GM12878 (cell line): Measurements from ENCODE around the gene ADAT3. TPM values are rescaled to one million over a fixed set of nuclear protein-coding genes. Genes with fewer than 3 reads are reported as not detected.

Experiments
- ATAC-seq: fragments of 200-7000 bp; cut with Tn5 transposase; 3 replicates; pipeline ENCODE4 v1.9.1; 2020; ENCODE audit warnings: mild to moderate bottlenecking, moderate library complexity
- BruUV-seq: library from RNA; stranded (reverse); fragments of 400-500 nt; replicated peaks from 2 replicates; lab custom pipeline; 2021; lab: Mats Ljungman, UMichigan
- CTCF ChIA-PET: fragments of 300-600 bp; sonication (Branson Sonifier 250); formaldehyde crosslinking; extraction: SDS; loops from one replicate; lab custom pipeline; 2021; ENCODE audit warnings: inconsistent platforms; lab: Yijun Ruan, JAX
- POLR2A ChIA-PET: fragments of 350-600 bp; formaldehyde crosslinking; extraction: SDS; loops from one replicate; lab custom pipeline; 2021; ENCODE audit warnings: inconsistent platforms; lab: Charles Lee
- RAD21 ChIA-PET: fragments of 300-600 bp; sonication (Branson Sonifier 250); formaldehyde crosslinking; loops from one replicate; lab custom pipeline; 2023; ENCODE audit warnings: antibody characterized with exemption; ENCODE audit not compliant: unreplicated experiment; lab: Charles Lee
- SMC1A ChIA-PET: fragments of 300-600 bp; sonication (Branson Sonifier 250); formaldehyde crosslinking; loops from one replicate; lab custom pipeline; 2023; ENCODE audit not compliant: unreplicated experiment, uncharacterized antibody; lab: Charles Lee
- DNase-seq: peaks from one replicate; pipeline ENCODE4 v3.0.0-alpha.2; 2011; ENCODE audit warnings: low read depth, low spot score
- FAIRE-seq: peaks from 3 replicates; lab custom pipeline; 2011; peaks lifted over from hg19 to GRCh38; lab: Jason Lieb, UNC
- H2AFZ ChIP-seq: 2 replicates; pipeline ENCODE4 v1.6.0; 2011; ENCODE audit warnings: low read depth, low read length, control low read depth; ENCODE audit not compliant: control insufficient read depth
- H3K27ac ChIP-seq: 2 replicates; pipeline ENCODE4 v1.5.1; 2011; ENCODE audit warnings: control low read depth; ENCODE audit not compliant: control insufficient read depth, insufficient read depth
- H3K27me3 ChIP-seq, 2 experiments: replicated peaks in 1 of 2; 2 replicates each; pipeline versions ENCODE4 v1.6.0 to v1.6.1; 2011; ENCODE audit warnings: low read length in 1 of 2; ENCODE audit not compliant: control insufficient read depth in 2 of 2, insufficient read depth in 2 of 2
- H3K36me3 ChIP-seq, 2 experiments: 2 replicates each; pipeline ENCODE4 v1.5.1; 2011; ENCODE audit warnings: low read length in 1 of 2; ENCODE audit not compliant: control insufficient read depth in 2 of 2, insufficient read depth in 2 of 2
- H3K4me1 ChIP-seq: 2 replicates; pipeline ENCODE4 v1.6.1; 2011; ENCODE audit warnings: mild to moderate bottlenecking, low read length, moderate library complexity, mixed read lengths; ENCODE audit not compliant: control insufficient read depth, insufficient read depth
- H3K4me2 ChIP-seq: 2 replicates; pipeline ENCODE4 v1.6.0; 2011; ENCODE audit warnings: control low read depth; ENCODE audit not compliant: control insufficient read depth, insufficient read depth
- H3K4me3 ChIP-seq: fragments of 200-600 bp; sonication (generic); 2 replicates; pipeline ENCODE4 v1.5.1; 2016
- H3K79me2 ChIP-seq: 2 replicates; pipeline ENCODE4 v1.6.0; 2011; ENCODE audit warnings: low read length; ENCODE audit not compliant: control insufficient read depth, insufficient read depth
- H3K9ac ChIP-seq: 2 replicates; pipeline ENCODE4 v1.8.0; 2011; ENCODE audit warnings: low read length, control low read depth, mixed read lengths; ENCODE audit not compliant: control insufficient read depth, insufficient read depth
- H3K9me3 ChIP-seq: replicated peaks from 3 replicates; pipeline ENCODE4 v1.5.1; 2011; ENCODE audit warnings: mild to moderate bottlenecking, low read length; ENCODE audit not compliant: control insufficient read depth, insufficient read depth
- H4K20me1 ChIP-seq: 2 replicates; pipeline ENCODE4 v1.6.0; 2011; ENCODE audit not compliant: control insufficient read depth, insufficient read depth
- CBX3 ChIP-seq: fragments of 200-600 bp; sonication (generic); IDR thresholded peaks from 2 replicates; pipeline ENCODE4 v1.6.1; 2016; ENCODE audit warnings: low read depth, borderline replicate concordance
- GATAD2B ChIP-seq: fragments of 450-650 bp; conservative IDR thresholded peaks from 2 replicates; pipeline ENCODE4 v1.6.1; 2017; ENCODE audit warnings: low read depth, mild to moderate bottlenecking, moderate library complexity
- MYB ChIP-seq: fragments of 150-350 bp; IDR thresholded peaks from 2 replicates; pipeline ENCODE4 v1.6.1; 2014; ENCODE audit warnings: mild to moderate bottlenecking, low read depth, low read length, borderline replicate concordance
- POU2F2 ChIP-seq: IDR thresholded peaks from 3 replicates; pipeline ENCODE4 v1.6.1; 2011; ENCODE audit warnings: low read depth, mild to moderate bottlenecking, low read length, borderline replicate concordance
- RCOR1 ChIP-seq: conservative IDR thresholded peaks from 2 replicates; pipeline ENCODE4 v1.6.1; 2012; ENCODE audit warnings: low read depth, low read length, improper control_type of control experiment
- TBL1XR1 ChIP-seq: IDR thresholded peaks from 2 replicates; pipeline ENCODE4 v1.6.1; 2012; ENCODE audit warnings: low read depth, low read length, improper control_type of control experiment
- WGBS: methylation state at CpG from one replicate; pipeline ENCODE4 v1.1.6; 2016; ENCODE audit warnings: low lambda C conversion rate; ENCODE audit not compliant: insufficient replicate concordance, insufficient coverage; ENCODE audit errors: missing lambda C conversion rate; 5-methylcytosine and 5-hydroxymethylcytosine counted together
- in situ Hi-C: fragments of 300-500 bp; cut with MboI; formaldehyde crosslinking; loops from 9 replicates; pipeline ENCODE4 v1.14.3; 2018; ENCODE audit warnings: mixed read lengths
- intact Hi-C: fragments of 100-400 bp; cut with micrococcal nuclease; formaldehyde crosslinking; loops from one replicate; pipeline ENCODE4 v1.14.2; 2022; ENCODE audit not compliant: unreplicated experiment
- polyA plus RNA-seq, 11 experiments: library from polyadenylated mRNA; depleted of rRNA in 4 of 11; unstranded in 6 of 11; stranded (reverse) in 5 of 11; fragments of >200 nt; fragmentation: Nextera tagmentation in 4 of 11; fragmentation: Illumina TruSeq in 1 of 11; extraction: Ambion mirVana in 4 of 11; extraction: Trizol in 1 of 11; gene quantifications; 1 replicate in 1 of 11; 2 replicates in 10 of 11; pipeline versions ENCODE4 v1.2.1 to v1.2.3, GENCODE V29; 2011 to 2016; ENCODE audit warnings: inconsistent platforms in 2 of 11, missing spikeins in 2 of 11, low read depth in 1 of 11
- total RNA-seq, 4 experiments: library from RNA; depleted of rRNA in 3 of 4; stranded (reverse); fragments of >200 nt in 3 of 4; fragmentation: Illumina TruSeq in 1 of 4; extraction: Trizol in 1 of 4; gene quantifications; 2 replicates each; pipeline versions ENCODE4 v1.2.1 to v1.2.3, GENCODE V29; 2013 to 2021
- TF ChIP-seq, protein P1 (sequence below): fragments of 450-650 bp; formaldehyde crosslinking; IDR thresholded peaks from 2 replicates; pipeline ENCODE4 v1.4.0; 2020; ENCODE audit warnings: mild to moderate bottlenecking, moderate library complexity
- TF ChIP-seq, protein P2 (sequence below): fragments of 450-650 bp; conservative IDR thresholded peaks from 2 replicates; pipeline ENCODE4 v1.6.1; 2017; ENCODE audit warnings: mild to moderate bottlenecking, moderate library complexity
- TF ChIP-seq, protein P3 (sequence below): fragments of 150-350 bp; IDR thresholded peaks from 2 replicates; pipeline ENCODE4 v1.6.1; 2014; ENCODE audit warnings: mild to moderate bottlenecking, low read depth, low read length

ADAT3 gene
- total and polyA plus RNA-seq, 10 of the 15 experiments (the other 5 are each of a cell fraction or from before 2014, with no cell fraction given): 0.27 to 11.8 (median 7.7) TPM; not detected in 3

DNA sequence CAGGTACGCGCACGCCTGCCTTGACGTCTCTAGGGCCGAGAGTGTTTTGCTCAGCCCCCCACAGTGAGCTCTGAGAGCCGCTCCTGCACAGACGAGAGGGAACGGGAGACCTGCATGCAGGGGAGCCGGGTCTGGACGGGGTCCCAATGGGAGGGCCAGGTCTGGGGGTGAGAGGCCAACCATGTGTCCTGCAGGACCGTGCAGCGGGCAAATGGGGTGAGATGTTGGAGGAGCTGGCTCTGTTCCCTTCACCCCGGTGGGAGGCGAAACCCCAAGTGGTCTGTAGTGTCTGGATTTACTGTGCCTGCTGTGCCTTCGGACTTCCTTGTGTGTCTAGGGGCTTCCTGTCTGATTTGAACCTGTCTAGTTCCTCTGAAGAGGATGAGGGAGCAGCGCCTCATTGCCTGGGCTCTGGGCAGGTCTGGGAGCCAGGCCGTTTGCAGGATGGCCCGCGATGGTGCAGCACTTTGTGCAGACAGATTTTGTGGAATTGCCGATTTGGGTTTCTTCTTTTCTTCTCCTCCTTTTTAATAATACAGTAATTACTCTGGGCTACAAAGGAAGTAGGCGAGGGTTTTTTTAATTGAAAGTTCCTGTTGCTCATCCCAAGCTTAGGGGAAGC is 37.8 kb downstream of the ADAT3 start (continued):
- TF ChIP-seq, protein P1, sequence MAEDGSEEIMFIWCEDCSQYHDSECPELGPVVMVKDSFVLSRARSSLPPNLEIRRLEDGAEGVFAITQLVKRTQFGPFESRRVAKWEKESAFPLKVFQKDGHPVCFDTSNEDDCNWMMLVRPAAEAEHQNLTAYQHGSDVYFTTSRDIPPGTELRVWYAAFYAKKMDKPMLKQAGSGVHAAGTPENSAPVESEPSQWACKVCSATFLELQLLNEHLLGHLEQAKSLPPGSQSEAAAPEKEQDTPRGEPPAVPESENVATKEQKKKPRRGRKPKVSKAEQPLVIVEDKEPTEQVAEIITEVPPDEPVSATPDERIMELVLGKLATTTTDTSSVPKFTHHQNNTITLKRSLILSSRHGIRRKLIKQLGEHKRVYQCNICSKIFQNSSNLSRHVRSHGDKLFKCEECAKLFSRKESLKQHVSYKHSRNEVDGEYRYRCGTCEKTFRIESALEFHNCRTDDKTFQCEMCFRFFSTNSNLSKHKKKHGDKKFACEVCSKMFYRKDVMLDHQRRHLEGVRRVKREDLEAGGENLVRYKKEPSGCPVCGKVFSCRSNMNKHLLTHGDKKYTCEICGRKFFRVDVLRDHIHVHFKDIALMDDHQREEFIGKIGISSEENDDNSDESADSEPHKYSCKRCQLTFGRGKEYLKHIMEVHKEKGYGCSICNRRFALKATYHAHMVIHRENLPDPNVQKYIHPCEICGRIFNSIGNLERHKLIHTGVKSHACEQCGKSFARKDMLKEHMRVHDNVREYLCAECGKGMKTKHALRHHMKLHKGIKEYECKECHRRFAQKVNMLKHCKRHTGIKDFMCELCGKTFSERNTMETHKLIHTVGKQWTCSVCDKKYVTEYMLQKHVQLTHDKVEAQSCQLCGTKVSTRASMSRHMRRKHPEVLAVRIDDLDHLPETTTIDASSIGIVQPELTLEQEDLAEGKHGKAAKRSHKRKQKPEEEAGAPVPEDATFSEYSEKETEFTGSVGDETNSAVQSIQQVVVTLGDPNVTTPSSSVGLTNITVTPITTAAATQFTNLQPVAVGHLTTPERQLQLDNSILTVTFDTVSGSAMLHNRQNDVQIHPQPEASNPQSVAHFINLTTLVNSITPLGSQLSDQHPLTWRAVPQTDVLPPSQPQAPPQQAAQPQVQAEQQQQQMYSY (CRISPR knock-in tag): no peak
- TF ChIP-seq MYB (no peak), RCOR1 (no peak)

DNA sequence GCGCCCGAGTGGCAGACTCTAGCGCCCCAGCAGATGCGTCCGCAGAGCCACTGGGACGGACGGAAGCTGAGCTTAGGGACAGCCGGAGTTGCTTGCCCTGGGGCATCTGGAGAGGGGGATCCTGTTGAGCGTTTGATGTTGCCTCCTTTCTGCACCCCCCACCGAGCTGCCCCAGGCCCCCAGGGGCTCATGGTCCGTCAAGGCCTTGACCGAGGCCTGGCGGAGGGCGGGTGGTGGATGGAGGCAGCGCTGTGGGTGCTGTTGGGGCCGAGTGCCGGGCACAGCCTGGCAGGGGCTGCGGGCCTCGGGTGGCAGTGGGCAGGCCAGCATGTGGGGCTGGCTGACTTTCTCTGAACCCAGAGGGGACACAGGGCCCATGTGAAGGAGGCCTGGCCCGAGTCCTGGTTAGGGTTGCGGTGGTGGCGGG is 38.5 kb downstream of the ADAT3 start:
- Histone ChIP-seq H3K36me3 (no peaks in the 10 kb centered on the region; a peak in 2 of 4 replicates), H3K79me2 (peaks cover 67% of the 10 kb centered on the region), H3K9ac (peak overlapping the region; percentile 74), H3K4me2 (peak overlapping the region; percentile 95), H3K27me3 (no peaks in the 10 kb centered on the region), H3K27ac (peak overlapping the region; percentile 76; the same call in 1 of the 2 replicates), H2AFZ (no peak overlapping the region), H3K9me3 (no peaks in the 10 kb centered on the region; the same call in 2 of the 3 replicates), H3K4me3 (peak overlapping the region; percentile 98), H3K4me1 (peaks cover 13% of the 10 kb centered on the region), H4K20me1 (peaks cover 5% of the 10 kb centered on the region; the same call in 1 of the 2 replicates)
- ChIA-PET SMC1A (interaction anchor here (1.9 kb wide), 1 partner anchor 13 kb away, joined by 7 read pairs; no protein-coding TSS in a partner anchor), RAD21 (no interaction called here), CTCF (interaction anchor here (2.5 kb wide), 1 partner anchor 40 kb away, joined by 10 read pairs; no protein-coding TSS in a partner anchor), POLR2A (interaction anchor here (0.6 to 2.3 kb wide), 3 partner anchors 47 to 742 kb away, joined by 3 to 15 read pairs (median 4); no protein-coding TSS in a partner anchor)
- DNase-seq: no peak
- intact Hi-C loops: no loop called here
- BruUV-seq: no TSS peak
- ATAC-seq: no peak
- FAIRE-seq: no peak
- 73% methylated on average over 19 of the region's 22 CpGs for WGBS
- in situ Hi-C loops: no loop called here
- TF ChIP-seq, protein P2, sequence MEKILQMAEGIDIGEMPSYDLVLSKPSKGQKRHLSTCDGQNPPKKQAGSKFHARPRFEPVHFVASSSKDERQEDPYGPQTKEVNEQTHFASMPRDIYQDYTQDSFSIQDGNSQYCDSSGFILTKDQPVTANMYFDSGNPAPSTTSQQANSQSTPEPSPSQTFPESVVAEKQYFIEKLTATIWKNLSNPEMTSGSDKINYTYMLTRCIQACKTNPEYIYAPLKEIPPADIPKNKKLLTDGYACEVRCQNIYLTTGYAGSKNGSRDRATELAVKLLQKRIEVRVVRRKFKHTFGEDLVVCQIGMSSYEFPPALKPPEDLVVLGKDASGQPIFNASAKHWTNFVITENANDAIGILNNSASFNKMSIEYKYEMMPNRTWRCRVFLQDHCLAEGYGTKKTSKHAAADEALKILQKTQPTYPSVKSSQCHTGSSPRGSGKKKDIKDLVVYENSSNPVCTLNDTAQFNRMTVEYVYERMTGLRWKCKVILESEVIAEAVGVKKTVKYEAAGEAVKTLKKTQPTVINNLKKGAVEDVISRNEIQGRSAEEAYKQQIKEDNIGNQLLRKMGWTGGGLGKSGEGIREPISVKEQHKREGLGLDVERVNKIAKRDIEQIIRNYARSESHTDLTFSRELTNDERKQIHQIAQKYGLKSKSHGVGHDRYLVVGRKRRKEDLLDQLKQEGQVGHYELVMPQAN: no peak
- no peak for TF ChIP-seq POU2F2
- TF ChIP-seq, protein P1 (CRISPR knock-in tag): no peak
- TF ChIP-seq CBX3: no peak
- TF ChIP-seq, protein P3, sequence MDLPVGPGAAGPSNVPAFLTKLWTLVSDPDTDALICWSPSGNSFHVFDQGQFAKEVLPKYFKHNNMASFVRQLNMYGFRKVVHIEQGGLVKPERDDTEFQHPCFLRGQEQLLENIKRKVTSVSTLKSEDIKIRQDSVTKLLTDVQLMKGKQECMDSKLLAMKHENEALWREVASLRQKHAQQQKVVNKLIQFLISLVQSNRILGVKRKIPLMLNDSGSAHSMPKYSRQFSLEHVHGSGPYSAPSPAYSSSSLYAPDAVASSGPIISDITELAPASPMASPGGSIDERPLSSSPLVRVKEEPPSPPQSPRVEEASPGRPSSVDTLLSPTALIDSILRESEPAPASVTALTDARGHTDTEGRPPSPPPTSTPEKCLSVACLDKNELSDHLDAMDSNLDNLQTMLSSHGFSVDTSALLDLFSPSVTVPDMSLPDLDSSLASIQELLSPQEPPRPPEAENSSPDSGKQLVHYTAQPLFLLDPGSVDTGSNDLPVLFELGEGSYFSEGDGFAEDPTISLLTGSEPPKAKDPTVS: no peak
- no peak for TF ChIP-seq GATAD2B
- TF ChIP-seq TBL1XR1: no peak
